ENCODE results near the gene METRN. TPM values are rescaled to one million over a fixed set of nuclear protein-coding genes. Genes with fewer than 3 reads are reported as not detected.

Gene METRN
- total RNA-seq, 4 donors from 2014 or later, result 13.3 to 29.5 (median 26.0) TPM

DNA sequence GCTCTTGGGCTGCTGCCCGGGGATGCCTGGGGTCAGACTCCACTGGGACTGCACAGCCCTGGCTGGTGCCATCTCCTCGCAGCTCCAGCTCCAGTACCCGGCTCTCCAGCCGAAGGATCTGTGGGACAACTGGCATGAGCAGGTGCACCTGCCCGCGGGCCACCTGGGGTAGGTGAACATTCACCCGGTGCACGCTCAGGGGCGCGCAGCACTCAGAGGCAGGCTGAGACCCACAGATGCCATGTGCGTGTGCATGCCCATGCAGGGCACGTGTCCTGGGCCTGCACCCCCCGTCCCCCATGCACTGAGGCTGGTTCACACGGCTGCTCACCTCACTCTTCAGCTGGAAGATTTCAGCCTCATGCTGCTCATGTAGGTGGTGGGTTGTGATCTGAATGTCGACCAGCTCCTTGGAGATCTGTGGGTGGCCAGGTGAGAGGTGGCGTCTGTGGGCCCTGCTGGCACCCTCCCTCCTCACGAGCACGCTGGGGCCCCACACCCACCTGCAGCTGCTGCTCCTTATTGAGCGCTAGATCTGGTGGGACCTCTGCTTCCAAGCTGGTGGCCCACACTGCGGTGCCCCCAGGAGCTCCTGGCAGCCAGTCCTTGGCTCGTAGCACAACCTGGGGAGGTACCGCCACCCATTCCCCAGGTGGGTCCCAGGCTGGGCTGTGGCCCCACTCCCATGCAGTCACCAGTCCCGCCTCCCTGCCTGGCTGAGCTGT is 10.7 kb downstream of the METRN start:
- TF ChIP-seq, protein P1, sequence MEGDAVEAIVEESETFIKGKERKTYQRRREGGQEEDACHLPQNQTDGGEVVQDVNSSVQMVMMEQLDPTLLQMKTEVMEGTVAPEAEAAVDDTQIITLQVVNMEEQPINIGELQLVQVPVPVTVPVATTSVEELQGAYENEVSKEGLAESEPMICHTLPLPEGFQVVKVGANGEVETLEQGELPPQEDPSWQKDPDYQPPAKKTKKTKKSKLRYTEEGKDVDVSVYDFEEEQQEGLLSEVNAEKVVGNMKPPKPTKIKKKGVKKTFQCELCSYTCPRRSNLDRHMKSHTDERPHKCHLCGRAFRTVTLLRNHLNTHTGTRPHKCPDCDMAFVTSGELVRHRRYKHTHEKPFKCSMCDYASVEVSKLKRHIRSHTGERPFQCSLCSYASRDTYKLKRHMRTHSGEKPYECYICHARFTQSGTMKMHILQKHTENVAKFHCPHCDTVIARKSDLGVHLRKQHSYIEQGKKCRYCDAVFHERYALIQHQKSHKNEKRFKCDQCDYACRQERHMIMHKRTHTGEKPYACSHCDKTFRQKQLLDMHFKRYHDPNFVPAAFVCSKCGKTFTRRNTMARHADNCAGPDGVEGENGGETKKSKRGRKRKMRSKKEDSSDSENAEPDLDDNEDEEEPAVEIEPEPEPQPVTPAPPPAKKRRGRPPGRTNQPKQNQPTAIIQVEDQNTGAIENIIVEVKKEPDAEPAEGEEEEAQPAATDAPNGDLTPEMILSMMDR (IDR thresholded peaks at IDR 0.05; ENCODE audit: low read depth), result no peak

- TF ChIP-seq, protein P1 (IDR thresholded peaks at IDR 0.05; ENCODE audit: low read depth), result no peak
Measured at GRCh38 chr16:726188-726437, 11.2 kb downstream of the METRN start.

- TF ChIP-seq, protein P1 (IDR thresholded peaks at IDR 0.05; ENCODE audit: low read depth), result no peak
Measured at GRCh38 chr16:726438-727290, 11.7 kb downstream of the METRN start, which contains the start of the genes CCDC78 and HAGHL. TSS of gene CCDC78 (minus strand) at chr16:726443. CDS start at chr16:726367, 76 bp downstream. TSS of gene HAGHL (plus strand) at chr16:727106. CDS start at chr16:727510, 404 bp downstream.

GRCh38 chr16:727291-727977 is 12.5 kb downstream of the METRN start:
- TF ChIP-seq, protein P1 (IDR thresholded peaks at IDR 0.05; ENCODE audit: low read depth), result no peak

DNA sequence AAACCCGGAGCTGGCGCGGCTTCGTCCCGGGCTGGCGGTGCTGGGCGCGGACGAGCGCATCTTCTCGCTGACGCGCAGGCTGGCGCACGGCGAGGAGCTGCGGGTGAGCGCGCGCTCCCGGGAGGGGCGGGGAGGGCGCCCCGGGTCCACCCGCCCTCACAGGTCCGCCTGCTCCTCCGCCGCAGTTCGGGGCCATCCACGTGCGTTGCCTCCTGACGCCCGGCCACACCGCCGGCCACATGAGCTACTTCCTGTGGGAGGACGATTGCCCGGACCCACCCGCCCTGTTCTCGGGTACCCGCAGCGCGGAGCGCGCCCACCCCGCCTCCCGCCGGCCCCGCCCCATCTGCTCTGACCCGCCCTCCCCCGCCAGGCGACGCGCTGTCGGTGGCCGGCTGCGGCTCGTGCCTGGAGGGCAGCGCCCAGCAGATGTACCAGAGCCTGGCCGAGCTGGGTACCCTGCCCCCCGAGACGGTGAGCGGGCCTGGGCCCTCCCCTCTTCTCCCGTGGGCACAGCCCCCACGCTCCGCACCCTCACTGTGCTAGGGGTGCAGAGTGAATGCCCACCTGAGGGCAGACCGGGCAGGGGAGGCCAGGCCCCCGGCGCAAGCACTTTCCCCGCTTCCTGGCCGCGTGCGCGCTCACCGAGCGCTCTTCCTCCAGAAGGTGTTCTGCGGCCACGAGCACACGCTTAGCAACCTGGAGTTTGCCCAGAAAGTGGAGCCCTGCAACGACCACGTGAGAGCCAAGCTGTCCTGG is 13.4 kb downstream of the METRN start:
- TF ChIP-seq, protein P1 (IDR thresholded peaks at IDR 0.05; ENCODE audit: low read depth), result no peak

DNA sequence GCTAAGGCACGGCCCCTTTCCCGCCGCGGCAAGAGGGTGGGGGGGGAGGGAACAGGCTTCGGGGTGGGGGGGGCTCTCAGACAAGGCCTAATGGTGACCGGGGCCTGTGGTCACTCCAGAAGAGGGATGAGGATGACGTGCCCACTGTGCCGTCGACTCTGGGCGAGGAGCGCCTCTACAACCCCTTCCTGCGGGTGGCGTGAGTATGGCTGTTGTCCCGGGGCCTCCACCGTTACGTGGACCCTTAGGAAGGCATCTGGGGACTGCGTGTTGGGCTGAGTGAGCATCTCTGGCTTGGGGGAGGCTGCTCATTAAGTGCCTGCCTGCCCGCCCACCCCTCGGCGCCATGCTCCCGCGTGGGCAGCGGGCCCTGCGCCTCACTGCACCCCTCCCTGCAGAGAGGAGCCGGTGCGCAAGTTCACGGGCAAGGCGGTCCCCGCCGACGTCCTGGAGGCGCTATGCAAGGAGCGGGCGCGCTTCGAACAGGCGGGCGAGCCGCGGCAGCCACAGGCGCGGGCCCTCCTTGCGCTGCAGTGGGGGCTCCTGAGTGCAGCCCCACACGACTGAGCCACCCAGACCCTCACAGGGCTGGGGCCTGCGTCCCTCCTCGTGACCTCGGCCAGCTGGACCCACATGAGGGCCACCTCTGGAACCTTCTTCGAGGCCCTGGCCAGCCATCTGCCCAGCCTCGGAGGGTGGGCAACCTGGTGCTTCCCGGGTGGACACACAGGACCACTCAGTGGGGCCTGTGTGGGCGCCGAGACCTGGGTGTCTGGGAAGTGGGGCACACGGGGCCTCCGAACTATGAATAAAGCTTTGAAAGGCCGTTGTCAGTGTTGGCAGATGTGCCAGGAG is 14.2 kb downstream of the METRN start:
- TF ChIP-seq, protein P1 (IDR thresholded peaks at IDR 0.05; ENCODE audit: low read depth), result no peak

Data from subcutaneous adipose tissue (tissue), 4 donors.